ENCODE data around the gene TBC1D24. TPM values are rescaled to one million over a fixed set of nuclear protein-coding genes. Genes with fewer than 3 reads are reported as not detected.

TBC1D24 gene
- total and polyA plus RNA-seq, 9 of the 15 experiments (the other 6 are each of a cell fraction or from before 2014, with no cell fraction given): 1.7 to 22.6 (median 7.2) TPM

DNA sequence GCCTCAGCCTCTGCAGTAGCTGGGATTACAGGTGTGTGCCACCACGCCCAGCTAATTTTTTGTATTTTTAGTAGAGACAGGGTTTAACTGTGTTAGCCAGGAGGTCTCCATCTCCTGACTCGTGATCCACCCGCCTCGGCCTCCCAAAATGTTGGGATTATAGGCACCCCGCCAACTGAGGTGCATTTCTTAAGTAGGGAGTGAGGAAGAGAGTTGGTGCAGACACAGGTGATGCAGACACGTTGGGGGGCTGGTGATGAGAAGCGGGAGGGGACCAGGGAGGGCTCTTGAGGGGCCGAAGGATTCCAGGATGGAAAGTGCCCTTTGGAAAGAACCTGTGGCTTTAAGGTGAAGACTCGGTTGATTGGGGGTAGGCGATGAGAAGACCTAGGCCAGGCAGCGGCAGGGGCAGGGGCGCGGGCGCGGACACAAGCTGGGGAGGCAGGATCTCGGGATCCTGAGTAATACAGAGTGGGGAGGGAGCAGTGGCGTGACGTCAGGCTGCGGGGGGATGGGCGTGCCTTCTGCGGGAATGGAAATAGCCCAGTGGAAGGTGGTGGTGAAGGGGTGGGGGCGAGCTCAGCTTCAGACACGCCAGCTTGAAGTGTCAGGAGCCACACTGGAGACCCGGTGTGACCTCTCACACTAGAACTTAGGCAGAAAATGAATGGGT lies 36.3 kb downstream of the TBC1D24 start (continued):
- TF ChIP-seq, protein P1, sequence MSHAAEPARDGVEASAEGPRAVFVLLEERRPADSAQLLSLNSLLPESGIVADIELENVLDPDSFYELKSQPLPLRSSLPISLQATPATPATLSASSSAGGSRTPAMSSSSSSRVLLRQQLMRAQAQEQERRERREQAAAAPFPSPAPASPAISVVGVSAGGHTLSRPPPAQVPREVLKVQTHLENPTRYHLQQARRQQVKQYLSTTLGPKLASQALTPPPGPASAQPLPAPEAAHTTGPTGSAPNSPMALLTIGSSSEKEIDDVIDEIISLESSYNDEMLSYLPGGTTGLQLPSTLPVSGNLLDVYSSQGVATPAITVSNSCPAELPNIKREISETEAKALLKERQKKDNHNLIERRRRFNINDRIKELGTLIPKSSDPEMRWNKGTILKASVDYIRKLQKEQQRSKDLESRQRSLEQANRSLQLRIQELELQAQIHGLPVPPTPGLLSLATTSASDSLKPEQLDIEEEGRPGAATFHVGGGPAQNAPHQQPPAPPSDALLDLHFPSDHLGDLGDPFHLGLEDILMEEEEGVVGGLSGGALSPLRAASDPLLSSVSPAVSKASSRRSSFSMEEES (CRISPR knock-in tag; IDR thresholded peaks at IDR 0.05): no peak
- TF ChIP-seq ZNF146 (CRISPR knock-in tag; IDR thresholded peaks at IDR 0.05; ENCODE audit: unreplicated experiment) (no peak), CAMTA2 (CRISPR knock-in tag; conservative IDR thresholded peaks at IDR 0.05) (no peak), PHTF2 (CRISPR knock-in tag; IDR thresholded peaks at IDR 0.05) (no peak), ZNF274 (IDR thresholded peaks at IDR 0.05; ENCODE audit: borderline replicate concordance, low read depth, low read length) (no peak), DNMT1 (IDR thresholded peaks at IDR 0.05) (no peak), BRF1 (IDR thresholded peaks at IDR 0.05; ENCODE audit: borderline replicate concordance, extremely low read depth, insufficient read length) (no peak), CEBPG (CRISPR knock-in tag; IDR thresholded peaks at IDR 0.05) (no peak), CEBPG (tag; conservative IDR thresholded peaks at IDR 0.05 in 1 of 2, IDR thresholded peaks at IDR 0.05 in 1 of 2) (no peak), ZNF3 (CRISPR knock-in tag; IDR thresholded peaks at IDR 0.05) (no peak), ZSCAN29 (IDR thresholded peaks at IDR 0.05) (no peak), NR2C2 (CRISPR knock-in tag; IDR thresholded peaks at IDR 0.05) (no peak), NR2C2 (tag; IDR thresholded peaks at IDR 0.05) (no peak), FOXM1 (IDR thresholded peaks at IDR 0.05; ENCODE audit: low read depth) (no peak), FOXM1 (CRISPR knock-in tag; IDR thresholded peaks at IDR 0.05; ENCODE audit: low read depth) (no peak)
- TF ChIP-seq, protein P2, sequence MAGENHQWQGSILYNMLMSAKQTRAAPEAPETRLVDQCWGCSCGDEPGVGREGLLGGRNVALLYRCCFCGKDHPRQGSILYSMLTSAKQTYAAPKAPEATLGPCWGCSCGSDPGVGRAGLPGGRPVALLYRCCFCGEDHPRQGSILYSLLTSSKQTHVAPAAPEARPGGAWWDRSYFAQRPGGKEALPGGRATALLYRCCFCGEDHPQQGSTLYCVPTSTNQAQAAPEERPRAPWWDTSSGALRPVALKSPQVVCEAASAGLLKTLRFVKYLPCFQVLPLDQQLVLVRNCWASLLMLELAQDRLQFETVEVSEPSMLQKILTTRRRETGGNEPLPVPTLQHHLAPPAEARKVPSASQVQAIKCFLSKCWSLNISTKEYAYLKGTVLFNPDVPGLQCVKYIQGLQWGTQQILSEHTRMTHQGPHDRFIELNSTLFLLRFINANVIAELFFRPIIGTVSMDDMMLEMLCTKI (IDR thresholded peaks at IDR 0.05; ENCODE audit: partially characterized antibody): no peak
- TF ChIP-seq, protein P3, sequence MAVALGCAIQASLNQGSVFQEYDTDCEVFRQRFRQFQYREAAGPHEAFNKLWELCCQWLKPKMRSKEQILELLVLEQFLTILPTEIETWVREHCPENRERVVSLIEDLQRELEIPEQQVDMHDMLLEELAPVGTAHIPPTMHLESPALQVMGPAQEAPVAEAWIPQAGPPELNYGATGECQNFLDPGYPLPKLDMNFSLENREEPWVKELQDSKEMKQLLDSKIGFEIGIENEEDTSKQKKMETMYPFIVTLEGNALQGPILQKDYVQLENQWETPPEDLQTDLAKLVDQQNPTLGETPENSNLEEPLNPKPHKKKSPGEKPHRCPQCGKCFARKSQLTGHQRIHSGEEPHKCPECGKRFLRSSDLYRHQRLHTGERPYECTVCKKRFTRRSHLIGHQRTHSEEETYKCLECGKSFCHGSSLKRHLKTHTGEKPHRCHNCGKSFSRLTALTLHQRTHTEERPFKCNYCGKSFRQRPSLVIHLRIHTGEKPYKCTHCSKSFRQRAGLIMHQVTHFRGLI (CRISPR knock-in tag; IDR thresholded peaks at IDR 0.05): no peak
- TF ChIP-seq, protein P4, sequence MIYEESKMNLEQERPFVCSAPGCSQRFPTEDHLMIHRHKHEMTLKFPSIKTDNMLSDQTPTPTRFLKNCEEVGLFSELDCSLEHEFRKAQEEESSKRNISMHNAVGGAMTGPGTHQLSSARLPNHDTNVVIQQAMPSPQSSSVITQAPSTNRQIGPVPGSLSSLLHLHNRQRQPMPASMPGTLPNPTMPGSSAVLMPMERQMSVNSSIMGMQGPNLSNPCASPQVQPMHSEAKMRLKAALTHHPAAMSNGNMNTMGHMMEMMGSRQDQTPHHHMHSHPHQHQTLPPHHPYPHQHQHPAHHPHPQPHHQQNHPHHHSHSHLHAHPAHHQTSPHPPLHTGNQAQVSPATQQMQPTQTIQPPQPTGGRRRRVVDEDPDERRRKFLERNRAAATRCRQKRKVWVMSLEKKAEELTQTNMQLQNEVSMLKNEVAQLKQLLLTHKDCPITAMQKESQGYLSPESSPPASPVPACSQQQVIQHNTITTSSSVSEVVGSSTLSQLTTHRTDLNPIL (CRISPR knock-in tag; IDR thresholded peaks at IDR 0.05): no peak
- TF ChIP-seq, protein P5, sequence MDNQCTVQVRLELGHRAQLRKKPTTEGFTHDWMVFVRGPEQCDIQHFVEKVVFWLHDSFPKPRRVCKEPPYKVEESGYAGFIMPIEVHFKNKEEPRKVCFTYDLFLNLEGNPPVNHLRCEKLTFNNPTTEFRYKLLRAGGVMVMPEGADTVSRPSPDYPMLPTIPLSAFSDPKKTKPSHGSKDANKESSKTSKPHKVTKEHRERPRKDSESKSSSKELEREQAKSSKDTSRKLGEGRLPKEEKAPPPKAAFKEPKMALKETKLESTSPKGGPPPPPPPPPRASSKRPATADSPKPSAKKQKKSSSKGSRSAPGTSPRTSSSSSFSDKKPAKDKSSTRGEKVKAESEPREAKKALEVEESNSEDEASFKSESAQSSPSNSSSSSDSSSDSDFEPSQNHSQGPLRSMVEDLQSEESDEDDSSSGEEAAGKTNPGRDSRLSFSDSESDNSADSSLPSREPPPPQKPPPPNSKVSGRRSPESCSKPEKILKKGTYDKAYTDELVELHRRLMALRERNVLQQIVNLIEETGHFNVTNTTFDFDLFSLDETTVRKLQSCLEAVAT (IDR thresholded peaks at IDR 0.05): no peak
- TF ChIP-seq, protein P6, sequence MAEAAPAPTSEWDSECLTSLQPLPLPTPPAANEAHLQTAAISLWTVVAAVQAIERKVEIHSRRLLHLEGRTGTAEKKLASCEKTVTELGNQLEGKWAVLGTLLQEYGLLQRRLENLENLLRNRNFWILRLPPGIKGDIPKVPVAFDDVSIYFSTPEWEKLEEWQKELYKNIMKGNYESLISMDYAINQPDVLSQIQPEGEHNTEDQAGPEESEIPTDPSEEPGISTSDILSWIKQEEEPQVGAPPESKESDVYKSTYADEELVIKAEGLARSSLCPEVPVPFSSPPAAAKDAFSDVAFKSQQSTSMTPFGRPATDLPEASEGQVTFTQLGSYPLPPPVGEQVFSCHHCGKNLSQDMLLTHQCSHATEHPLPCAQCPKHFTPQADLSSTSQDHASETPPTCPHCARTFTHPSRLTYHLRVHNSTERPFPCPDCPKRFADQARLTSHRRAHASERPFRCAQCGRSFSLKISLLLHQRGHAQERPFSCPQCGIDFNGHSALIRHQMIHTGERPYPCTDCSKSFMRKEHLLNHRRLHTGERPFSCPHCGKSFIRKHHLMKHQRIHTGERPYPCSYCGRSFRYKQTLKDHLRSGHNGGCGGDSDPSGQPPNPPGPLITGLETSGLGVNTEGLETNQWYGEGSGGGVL (CRISPR knock-in tag; IDR thresholded peaks at IDR 0.05): no peak
